K562 (cell line): ENCODE data around the gene TCF3. TPM values are rescaled to one million over a fixed set of nuclear protein-coding genes. Genes with fewer than 3 reads are reported as not detected.
A peak's percentile ranks its signal among the peaks of the same experiment; 100 is the strongest.

ENCODE experiments used
- ATAC-seq: fragments of 200-7000 bp; cut with Tn5 transposase; 3 replicates; pipeline ENCODE4 v1.9.1; 2020; ENCODE audit warnings: moderate library complexity
- BruUV-seq: library from RNA; stranded (reverse); fragments of 400-500 nt; replicated peaks from 2 replicates; lab custom pipeline; 2021; lab: Mats Ljungman, UMichigan
- CTCF ChIA-PET: fragments of 300-600 bp; formaldehyde crosslinking; extraction: SDS; loops from one replicate; lab custom pipeline; 2021; ENCODE audit warnings: low intra/inter-chr PET ratio; lab: Yijun Ruan, JAX
- POLR2A ChIA-PET: fragments of 300-600, 350-650 bp; sonication (Branson Sonifier 250); formaldehyde crosslinking; extraction: SDS; loops from one replicate; lab custom pipeline; 2021; ENCODE audit warnings: antibody characterized with exemption, inconsistent platforms; lab: Yijun Ruan, JAX
- DNase-seq, 4 experiments: peaks; one replicate each; pipeline versions ENCODE4 v3.0.0 to v3.0.0-alpha.2; 2011 to 2018; ENCODE audit warnings: low spot score in 3 of 4, mixed read lengths in 3 of 4; ENCODE audit errors: extremely low read depth in 1 of 4
- FAIRE-seq: peaks from 2 replicates; lab custom pipeline; 2011; peaks lifted over from hg19 to GRCh38; lab: Jason Lieb, UNC
- H2AFZ ChIP-seq: 2 replicates; pipeline ENCODE4 v1.6.0; 2011; ENCODE audit warnings: low read depth, low read length, control low read depth, inconsistent platforms
- H3K27ac ChIP-seq: fragments of 200-600 bp; 3 replicates; pipeline ENCODE4 v1.8.0; 2011; ENCODE audit warnings: low read depth, mild to moderate bottlenecking, control low read depth, inconsistent platforms, low read length, moderate library complexity, mixed read lengths; ENCODE audit errors: extremely low read depth
- H3K27me3 ChIP-seq, 2 experiments: fragments of 300-600 bp in 1 of 2; 2 replicates in 1 of 2; 3 replicates in 1 of 2; pipeline versions ENCODE4 v1.6.0 to v1.8.0; 2011; ENCODE audit warnings: inconsistent platforms in 2 of 2, low read length in 2 of 2, mild to moderate bottlenecking in 1 of 2, mixed read lengths in 1 of 2, moderate library complexity in 1 of 2; ENCODE audit not compliant: control insufficient read depth in 2 of 2, insufficient read depth in 2 of 2
- H3K36me3 ChIP-seq: fragments of 300-600 bp; 3 replicates; pipeline ENCODE4 v1.8.0; 2011; ENCODE audit warnings: mild to moderate bottlenecking, low read length, inconsistent platforms; ENCODE audit not compliant: control insufficient read depth, insufficient read depth
- H3K4me1 ChIP-seq, 2 experiments: fragments of 200-600 bp in 1 of 2; replicated peaks in 1 of 2; 2 replicates in 1 of 2; 3 replicates in 1 of 2; pipeline versions ENCODE4 v1.5.1 to v1.8.0; 2011; ENCODE audit warnings: inconsistent platforms in 2 of 2, low read length in 2 of 2, mild to moderate bottlenecking in 1 of 2, mixed read lengths in 1 of 2, moderate library complexity in 1 of 2; ENCODE audit not compliant: control insufficient read depth in 2 of 2, insufficient read depth in 2 of 2
- H3K4me2 ChIP-seq: 2 replicates; pipeline ENCODE4 v1.6.1; 2011; ENCODE audit warnings: low read length, control low read depth, inconsistent platforms, mixed read lengths; ENCODE audit not compliant: insufficient read depth
- H3K4me3 ChIP-seq: fragments of 200-600 bp; sonication (generic), shearing (Covaris generic); 2 replicates; pipeline ENCODE4 v1.5.1; 2016; ENCODE audit warnings: control low read depth, inconsistent platforms
- H3K79me2 ChIP-seq: fragments of 200-600 bp; 3 replicates; pipeline ENCODE4 v1.8.0; 2011; ENCODE audit warnings: low read length, inconsistent platforms; ENCODE audit not compliant: control insufficient read depth, insufficient read depth
- H3K9ac ChIP-seq, 2 experiments: 2 replicates each; pipeline versions ENCODE4 v1.6.0 to v1.6.1; 2011; ENCODE audit warnings: low read depth in 2 of 2, low read length in 2 of 2, control low read depth in 1 of 2, inconsistent platforms in 1 of 2, mild to moderate bottlenecking in 1 of 2, mixed read lengths in 1 of 2; ENCODE audit not compliant: insufficient read depth in 1 of 2
- H3K9me1 ChIP-seq: one replicate; pipeline ENCODE4 v1.6.0; 2011; ENCODE audit warnings: inconsistent platforms, mild to moderate bottlenecking, low read length, moderate library complexity; ENCODE audit not compliant: control insufficient read depth, insufficient read depth
- H3K9me3 ChIP-seq: replicated peaks from 2 replicates; pipeline ENCODE4 v1.5.1; 2011; ENCODE audit warnings: low read depth, low read length, inconsistent platforms; ENCODE audit not compliant: control insufficient read depth, insufficient read depth
- H4K20me1 ChIP-seq: replicated peaks from 2 replicates; pipeline ENCODE4 v1.6.1; 2011; ENCODE audit warnings: low read length, inconsistent platforms, mixed read lengths; ENCODE audit not compliant: control insufficient read depth, insufficient read depth
- CREB3 ChIP-seq: fragments of 450-650 bp; conservative IDR thresholded peaks from 2 replicates; pipeline ENCODE4 v1.6.1; 2016; ENCODE audit warnings: missing genetic modification characterization, low read depth, mild to moderate bottlenecking, missing compliant biosample characterization, moderate library complexity
- MLLT1 ChIP-seq, 2 experiments: fragments of 450-650 bp; IDR thresholded peaks; 2 replicates each; pipeline ENCODE4 v1.6.1; 2016
- NFRKB ChIP-seq: fragments of 450-650 bp; IDR thresholded peaks from 2 replicates; pipeline ENCODE4 v1.6.1; 2016; ENCODE audit warnings: low read depth
- RBBP5 ChIP-seq: fragments of 200-600 bp; sonication (generic); IDR thresholded peaks from 2 replicates; pipeline ENCODE4 v1.6.1; 2012; ENCODE audit warnings: borderline replicate concordance, mild to moderate bottlenecking, low read length, control low read depth, inconsistent platforms; ENCODE audit not compliant: insufficient read depth, poor library complexity, severe bottlenecking
- U2AF1 ChIP-seq: fragments of 200-400 bp; formaldehyde crosslinking; optimal IDR thresholded peaks from 2 replicates; pipeline ENCODE3; 2017; ENCODE audit warnings: mild to moderate bottlenecking, low read depth, low read length, moderate library complexity
- ZBTB33 ChIP-seq: sonication (generic); formaldehyde crosslinking; IDR thresholded peaks from 2 replicates; pipeline ENCODE4 v1.8.1; 2023; ENCODE audit warnings: mild to moderate bottlenecking, missing genetic modification reagents
- ZFX ChIP-seq: sonication (generic); formaldehyde crosslinking; IDR thresholded peaks from 2 replicates; pipeline ENCODE4 v1.8.0; 2022; ENCODE audit warnings: mild to moderate bottlenecking, missing genetic modification reagents, moderate library complexity
- ZKSCAN1 ChIP-seq: fragments of 150-350 bp; IDR thresholded peaks from 2 replicates; pipeline ENCODE4 v1.6.1; 2016; ENCODE audit warnings: low read depth, low read length
- ZNF41 ChIP-seq: fragments of 250-450 bp; sonication (Bioruptor Pico); conservative IDR thresholded peaks from 2 replicates; pipeline ENCODE4 v1.4.0; 2020; ENCODE audit warnings: mild to moderate bottlenecking
- ZNF696 ChIP-seq: fragments of 250-450 bp; sonication (Bioruptor Pico); conservative IDR thresholded peaks from 2 replicates; pipeline ENCODE4 v1.4.0; 2020; ENCODE audit warnings: mild to moderate bottlenecking, moderate library complexity
- WGBS: fragments of 100-300 bp; shearing (Covaris generic); methylation state at CpG from one replicate; pipeline ENCODE4 v1.1.6; 2016; ENCODE audit warnings: low coverage, mixed read lengths; ENCODE audit not compliant: insufficient coverage; ENCODE audit errors: missing lambda C conversion rate; 5-methylcytosine and 5-hydroxymethylcytosine counted together
- in situ Hi-C: fragments of 300-500 bp; cut with MboI; formaldehyde crosslinking; loops from 4 replicates; pipeline ENCODE4 v1.15.0; 2018; ENCODE audit warnings: inconsistent platforms, mixed read lengths
- intact Hi-C: fragments of 100-400 bp; cut with micrococcal nuclease; formaldehyde crosslinking; loops from 2 replicates; pipeline ENCODE4 v1.14.2; 2022
- polyA plus RNA-seq, 8 experiments: library from polyadenylated mRNA; depleted of rRNA in 4 of 8; stranded (reverse) in 5 of 8; unstranded in 3 of 8; fragments of >200 nt; fragmentation: Nextera tagmentation in 2 of 8; fragmentation: Illumina TruSeq in 1 of 8; extraction: Ambion mirVana in 2 of 8; extraction: Trizol in 1 of 8; gene quantifications; 2 replicates each; pipeline versions ENCODE4 v1.2.1 to v1.2.3, GENCODE V29; 2011 to 2014; ENCODE audit warnings: inconsistent platforms in 1 of 8, missing spikeins in 1 of 8
- total RNA-seq, 7 experiments: library from RNA; depleted of rRNA in 6 of 7; stranded (reverse); fragments of >200 nt in 6 of 7; fragmentation: Illumina TruSeq in 2 of 7; extraction: Trizol in 2 of 7; gene quantifications; 2 replicates each; pipeline versions ENCODE4 v1.2.1 to v1.2.3, GENCODE V29; 2011 to 2021; ENCODE audit warnings: low replicate concordance in 1 of 7
- TF ChIP-seq, protein P1 (sequence below): fragments of 200-800 bp; sonication (Bioruptor generic); IDR thresholded peaks from 2 replicates; pipeline ENCODE4 v1.6.1; 2017; ENCODE audit warnings: missing genetic modification characterization, missing compliant biosample characterization

TCF3 gene
- total and polyA plus RNA-seq, 9 of the 15 experiments (the other 6 are each of a cell fraction or from before 2014, with no cell fraction given) = 5.6 to 259 (median 84.0) TPM

DNA sequence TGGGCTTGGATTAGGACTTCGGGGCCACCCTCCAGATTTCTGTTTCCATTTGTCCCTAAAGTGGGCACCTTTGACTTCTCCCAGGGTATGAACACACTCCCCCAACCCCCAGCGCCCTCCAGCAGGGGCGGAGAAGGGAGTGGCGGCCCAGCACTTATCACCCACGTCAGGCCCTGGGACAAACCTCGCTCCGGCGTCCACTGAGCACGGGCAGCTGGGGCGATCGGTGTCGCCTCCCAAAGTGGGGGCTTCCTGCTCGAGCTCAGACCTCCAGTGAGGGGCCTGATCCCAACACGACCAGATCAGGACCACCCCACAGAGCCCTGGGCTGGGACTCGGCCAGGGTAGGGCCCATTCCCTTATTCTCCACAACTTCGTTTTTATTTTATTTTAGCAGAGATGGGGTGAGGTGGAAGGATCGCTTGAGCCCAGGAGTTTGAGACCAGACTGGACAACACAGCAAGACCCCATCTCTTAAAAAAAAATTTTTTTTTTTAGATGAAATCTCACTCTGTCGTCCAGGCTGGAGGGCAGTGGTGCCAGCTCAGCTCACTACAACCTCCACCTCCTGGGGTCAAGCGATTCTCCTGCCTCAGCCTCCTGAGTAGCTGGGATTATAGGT lies 3.7 kb upstream of the TCF3 start (continued):
- no peak for TF ChIP-seq ZNF696 (CRISPR knock-in tag)
- TF ChIP-seq, protein P1, sequence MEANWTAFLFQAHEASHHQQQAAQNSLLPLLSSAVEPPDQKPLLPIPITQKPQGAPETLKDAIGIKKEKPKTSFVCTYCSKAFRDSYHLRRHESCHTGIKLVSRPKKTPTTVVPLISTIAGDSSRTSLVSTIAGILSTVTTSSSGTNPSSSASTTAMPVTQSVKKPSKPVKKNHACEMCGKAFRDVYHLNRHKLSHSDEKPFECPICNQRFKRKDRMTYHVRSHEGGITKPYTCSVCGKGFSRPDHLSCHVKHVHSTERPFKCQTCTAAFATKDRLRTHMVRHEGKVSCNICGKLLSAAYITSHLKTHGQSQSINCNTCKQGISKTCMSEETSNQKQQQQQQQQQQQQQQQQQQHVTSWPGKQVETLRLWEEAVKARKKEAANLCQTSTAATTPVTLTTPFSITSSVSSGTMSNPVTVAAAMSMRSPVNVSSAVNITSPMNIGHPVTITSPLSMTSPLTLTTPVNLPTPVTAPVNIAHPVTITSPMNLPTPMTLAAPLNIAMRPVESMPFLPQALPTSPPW (CRISPR knock-in tag) = peak; percentile 29; the same call in 1 of the 2 replicates

GRCh38 chr19:1655131-1655981 lies 2.9 kb upstream of the TCF3 start:
- no peak overlapping the region for H3K4me3 ChIP-seq
- peaks cover 12 to 62% of the 10 kb centered on the region in 2 experiments for H3K4me1 ChIP-seq
- peak overlapping the region; percentile 66 to 90 for H3K9ac ChIP-seq
- intact Hi-C loops = no loop called here
- FAIRE-seq (peak; percentile 51), DNase-seq (peak in 2 of 4 experiments; percentile 46 to 51), ATAC-seq (no peak)
- H3K9me1 ChIP-seq = no peaks in the 10 kb centered on the region
- peak overlapping the region; percentile 69 for H3K27ac ChIP-seq
- 67% methylated on average over 32 of the region's 34 CpGs for whole genome bisulfite sequencing
- H2AFZ ChIP-seq = peak overlapping the region; percentile 96
- H3K27me3 ChIP-seq = no peaks in the 10 kb centered on the region
- H3K4me2 ChIP-seq = peak overlapping the region; percentile 61
- in situ Hi-C loops = loop anchor here (5.0 kb wide), 1 partner anchor 108 kb away; no protein-coding TSS in a partner anchor
- H3K79me2 ChIP-seq = peaks cover 19% of the 10 kb centered on the region
- peaks cover 2% of the 10 kb centered on the region; the same call in 1 of the 3 replicates for H3K36me3 ChIP-seq
- POLR2A ChIA-PET = interaction anchor here (0.9 to 1.0 kb wide), 3 partner anchors 46 to 218 kb away, joined by 3 to 4 read pairs (median 3); no protein-coding TSS in a partner anchor
- CTCF ChIA-PET = no interaction called here
- BruUV-seq = no TSS peak
- H4K20me1 ChIP-seq = no peaks in the 10 kb centered on the region
- no peaks in the 10 kb centered on the region for H3K9me3 ChIP-seq
- TF ChIP-seq ZNF41 (no peak), ZKSCAN1 (peak; percentile 98), ZBTB33 (peak; percentile 79), NFRKB (peak; percentile 46; the same call in 1 of the 2 replicates), CREB3 (tag) (0 out of 2 replicates have a peak, but pooled peaks have one; percentile 41), ZFX (CRISPR knock-in tag) (peak; percentile 80), MLLT1 (IDR thresholded peaks at IDR 0.05) (peak in 1 of 2 experiments; percentile 96; a peak in 2 of 4 replicates), RBBP5 (peak; percentile 10), U2AF1 (no peak)
